Mesothelial cell of epicardium (in vitro differentiated cells): Measurements from ENCODE around the gene LMTK2. TPM values are rescaled to one million over a fixed set of nuclear protein-coding genes. Genes with fewer than 3 reads are reported as not detected.

ENCODE experiments used
- DNase-seq, 2 experiments: peaks; one replicate each; pipeline ENCODE4 v3.0.0; 2021; ENCODE audit warnings: low spot score in 2 of 2; ENCODE audit not compliant: unreplicated experiment in 2 of 2
- H3K27ac Mint-ChIP-seq: 2 replicates; pipeline ENCODE4 v1.8.0; 2021; ENCODE audit warnings: mixed read lengths
- H3K27me3 Mint-ChIP-seq: 2 replicates; pipeline ENCODE4 v1.8.0; 2021; ENCODE audit warnings: low read depth, mixed read lengths
- H3K36me3 Mint-ChIP-seq: 2 replicates; pipeline ENCODE4 v1.8.0; 2021; ENCODE audit warnings: mixed read lengths
- H3K4me1 Mint-ChIP-seq: 2 replicates; pipeline ENCODE4 v1.8.0; 2021; ENCODE audit warnings: mixed read lengths
- H3K4me3 Mint-ChIP-seq: 2 replicates; pipeline ENCODE4 v1.8.0; 2021; ENCODE audit warnings: mild to moderate bottlenecking, moderate library complexity, mixed read lengths
- H3K9me3 Mint-ChIP-seq: 2 replicates; pipeline ENCODE4 v1.8.0; 2021; ENCODE audit warnings: mixed read lengths
- CTCF ChIP-seq: fragments of 200-600 bp; sonication (generic); IDR thresholded peaks from one replicate; pipeline ENCODE4 v1.5.0; 2021; ENCODE audit warnings: antibody characterized with exemption; ENCODE audit not compliant: unreplicated experiment
- total RNA-seq: library from RNA; stranded (reverse); gene quantifications from 3 replicates; pipeline ENCODE4 v1.2.1, GENCODE V29; 2021

The LMTK2 gene
- total RNA-seq, 1 donor from 2014 or later, result 23.1 TPM

GRCh38 chr7:98088109-98088508, 18.6 kb upstream of the LMTK2 start:
- TF ChIP-seq CTCF, result no peak
- Mint-ChIP-seq H3K4me3 (no peak overlapping the region), H3K4me1 (no peaks in the 10 kb centered on the region)

GRCh38 chr7:98090116-98090515, 16.5 kb upstream of the LMTK2 start:
- DNase-seq, result no peak
- Mint-ChIP-seq H3K4me3 (no peak overlapping the region), H3K27ac (no peak overlapping the region), H3K4me1 (no peaks in the 10 kb centered on the region), H3K36me3 (no peaks in the 10 kb centered on the region), H3K27me3 (no peaks in the 10 kb centered on the region), H3K9me3 (peaks cover 21% of the 10 kb centered on the region)
- no peak for TF ChIP-seq CTCF

More at GRCh38 chr7:98088109-98088508, 18.6 kb upstream of the LMTK2 start:
- H3K9me3 Mint-ChIP-seq, result peaks cover 7% of the 10 kb centered on the region
- H3K36me3 Mint-ChIP-seq, result no peaks in the 10 kb centered on the region
- DNase-seq, result no peak
- H3K27ac Mint-ChIP-seq, result no peak overlapping the region
- no peaks in the 10 kb centered on the region for H3K27me3 Mint-ChIP-seq

- Mint-ChIP-seq H3K4me1 (no peaks in the 10 kb centered on the region), H3K36me3 (no peaks in the 10 kb centered on the region), H3K27ac (no peak overlapping the region)
These were observed 15.6 kb upstream of the LMTK2 start for GRCh38 chr7:98091061-98091460.

GRCh38 chr7:98091523-98091922, 15.1 kb upstream of the LMTK2 start:
- H3K9me3 Mint-ChIP-seq, result peaks cover 29% of the 10 kb centered on the region
- no peaks in the 10 kb centered on the region for H3K36me3 Mint-ChIP-seq
- H3K4me3 Mint-ChIP-seq, result no peak overlapping the region
- TF ChIP-seq CTCF, result no peak
- H3K4me1 Mint-ChIP-seq, result no peaks in the 10 kb centered on the region
- H3K27ac Mint-ChIP-seq, result no peak overlapping the region
- DNase-seq, result no peak
- no peaks in the 10 kb centered on the region for H3K27me3 Mint-ChIP-seq

More at GRCh38 chr7:98091061-98091460, 15.6 kb upstream of the LMTK2 start:
- no peak for DNase-seq
- H3K27me3 Mint-ChIP-seq, result no peaks in the 10 kb centered on the region
- no peak for TF ChIP-seq CTCF
- peaks cover 28% of the 10 kb centered on the region for H3K9me3 Mint-ChIP-seq
- no peak overlapping the region for H3K4me3 Mint-ChIP-seq

- Mint-ChIP-seq H3K27me3 (no peaks in the 10 kb centered on the region), H3K9me3 (peaks cover 57% of the 10 kb centered on the region), H3K4me3 (no peak overlapping the region), H3K27ac (no peak overlapping the region), H3K4me1 (no peaks in the 10 kb centered on the region), H3K36me3 (peaks cover 5% of the 10 kb centered on the region)
- no peak for TF ChIP-seq CTCF
- DNase-seq, result no peak
These were observed 9.5 kb upstream of the LMTK2 start for GRCh38 chr7:98097042-98097645.

- no peak for DNase-seq
- H3K9me3 Mint-ChIP-seq, result peaks cover 46% of the 10 kb centered on the region
- no peaks in the 10 kb centered on the region for H3K4me1 Mint-ChIP-seq
- H3K4me3 Mint-ChIP-seq, result no peak overlapping the region
- no peak for TF ChIP-seq CTCF
- H3K27ac Mint-ChIP-seq, result no peak overlapping the region
- H3K36me3 Mint-ChIP-seq, result peaks cover 5% of the 10 kb centered on the region
- H3K27me3 Mint-ChIP-seq, result no peaks in the 10 kb centered on the region
These were observed 6.6 kb upstream of the LMTK2 start for GRCh38 chr7:98100088-98100487.
